Endothelial cell of umbilical vein (primary cell): ENCODE data around the gene EIF2B1.

Experiments used
- EZH2 ChIP-seq: IDR thresholded peaks from 2 replicates; pipeline ENCODE4 v1.6.1; 2012; ENCODE audit warnings: borderline replicate concordance, low read depth, mild to moderate bottlenecking, moderate library complexity, low read length, inconsistent platforms; ENCODE audit not compliant: severe bottlenecking
- GATA2 ChIP-seq: IDR thresholded peaks from 2 replicates; pipeline ENCODE4 v1.7.0; 2011; ENCODE audit warnings: low read depth, mild to moderate bottlenecking, moderate library complexity, mixed read lengths, low read length; ENCODE audit not compliant: insufficient read length, insufficient read depth
- JUN ChIP-seq: IDR thresholded peaks from 2 replicates; pipeline ENCODE4 v1.6.1; 2011; ENCODE audit warnings: borderline replicate concordance, low read depth; ENCODE audit not compliant: insufficient read length, insufficient read depth
- MYC ChIP-seq: IDR thresholded peaks from one replicate; pipeline ENCODE4 v1.6.1; 2011; ENCODE audit warnings: mild to moderate bottlenecking, low read depth, low read length
- POLR2A ChIP-seq: IDR thresholded peaks from 2 replicates; pipeline ENCODE4 v1.6.1; 2012; ENCODE audit warnings: low read depth, mild to moderate bottlenecking, control low read depth, low read length
- POLR2AphosphoS5 ChIP-seq: IDR thresholded peaks from 2 replicates; pipeline ENCODE4 v1.6.1; 2012; ENCODE audit warnings: low read depth, mild to moderate bottlenecking, control low read depth, low read length, moderate library complexity; ENCODE audit not compliant: insufficient read depth
- TF ChIP-seq, protein P1 (sequence below), 2 donors: IDR thresholded peaks; 1 replicate in 1 of 2; 2 replicates in 1 of 2; pipeline ENCODE4 v1.5.1; 2011; ENCODE audit warnings: low read length in 2 of 2, mild to moderate bottlenecking in 2 of 2, moderate library complexity in 2 of 2, control low read depth in 1 of 2, inconsistent platforms in 1 of 2, low read depth in 1 of 2; ENCODE audit not compliant: insufficient read depth in 1 of 2; ENCODE audit errors: extremely low read depth in 1 of 2

DNA sequence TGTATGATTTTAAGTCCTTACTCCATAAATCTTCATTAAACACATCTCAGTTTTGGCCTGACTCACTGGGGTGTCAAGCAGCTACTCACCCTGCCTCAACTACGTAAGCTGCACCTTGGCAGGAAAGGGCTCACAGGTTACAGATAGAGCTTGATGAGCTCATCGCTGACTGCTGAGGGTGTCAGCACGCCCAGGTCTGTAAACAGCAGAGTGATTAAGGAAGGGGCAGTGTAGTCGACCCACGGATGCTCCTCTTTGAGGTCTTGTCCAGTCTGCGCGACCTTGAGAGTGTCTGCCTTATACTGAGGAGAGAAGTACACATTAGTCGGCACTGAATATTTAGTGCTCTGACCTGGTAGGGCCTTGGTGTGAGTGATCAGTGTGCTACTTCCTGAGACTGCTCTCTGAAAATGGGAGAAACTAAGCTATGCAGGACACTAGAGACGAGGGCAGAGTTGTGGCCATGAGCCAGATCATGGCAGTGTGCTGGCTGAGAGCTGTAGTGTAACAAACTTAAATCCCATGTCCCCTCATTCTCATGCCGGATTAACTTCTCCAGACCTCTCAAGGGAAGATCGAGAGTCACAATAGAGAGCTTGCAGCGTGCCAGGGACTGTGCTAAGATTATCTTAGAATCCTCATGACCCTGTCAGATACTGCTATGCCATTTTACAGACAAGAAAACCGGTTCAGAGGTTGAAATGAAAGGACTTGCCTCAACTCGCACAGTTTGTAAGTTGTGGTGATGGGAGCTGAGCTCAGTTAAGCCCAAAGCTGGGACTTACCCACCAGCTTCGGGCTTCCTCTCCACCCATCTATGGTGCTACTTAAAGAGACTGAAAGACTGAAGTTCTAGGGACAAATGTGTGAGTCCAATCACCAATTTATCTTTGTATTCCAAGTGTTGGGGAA lies 11.6 kb downstream of the EIF2B1 start:
- TF ChIP-seq, protein P1, sequence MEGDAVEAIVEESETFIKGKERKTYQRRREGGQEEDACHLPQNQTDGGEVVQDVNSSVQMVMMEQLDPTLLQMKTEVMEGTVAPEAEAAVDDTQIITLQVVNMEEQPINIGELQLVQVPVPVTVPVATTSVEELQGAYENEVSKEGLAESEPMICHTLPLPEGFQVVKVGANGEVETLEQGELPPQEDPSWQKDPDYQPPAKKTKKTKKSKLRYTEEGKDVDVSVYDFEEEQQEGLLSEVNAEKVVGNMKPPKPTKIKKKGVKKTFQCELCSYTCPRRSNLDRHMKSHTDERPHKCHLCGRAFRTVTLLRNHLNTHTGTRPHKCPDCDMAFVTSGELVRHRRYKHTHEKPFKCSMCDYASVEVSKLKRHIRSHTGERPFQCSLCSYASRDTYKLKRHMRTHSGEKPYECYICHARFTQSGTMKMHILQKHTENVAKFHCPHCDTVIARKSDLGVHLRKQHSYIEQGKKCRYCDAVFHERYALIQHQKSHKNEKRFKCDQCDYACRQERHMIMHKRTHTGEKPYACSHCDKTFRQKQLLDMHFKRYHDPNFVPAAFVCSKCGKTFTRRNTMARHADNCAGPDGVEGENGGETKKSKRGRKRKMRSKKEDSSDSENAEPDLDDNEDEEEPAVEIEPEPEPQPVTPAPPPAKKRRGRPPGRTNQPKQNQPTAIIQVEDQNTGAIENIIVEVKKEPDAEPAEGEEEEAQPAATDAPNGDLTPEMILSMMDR (IDR thresholded peaks at IDR 0.05; ENCODE audit: extremely low read depth in 1 of 2, insufficient read depth in 1 of 2, low read depth in 1 of 2, low read length in 2 of 2), result no peak
- no peak for TF ChIP-seq EZH2
- no peak for TF ChIP-seq POLR2A
- no peak for TF ChIP-seq MYC
- TF ChIP-seq GATA2, result no peak
- no peak for TF ChIP-seq POLR2AphosphoS5
- no peak for TF ChIP-seq JUN
